Skeletal muscle tissue (tissue), 4 donors: ENCODE data around the gene FRG1. TPM values are rescaled to one million over a fixed set of nuclear protein-coding genes. Genes with fewer than 3 reads are reported as not detected.
"Not testable (repeated sequence)": the region's sequence is repeated elsewhere in the genome, so short reads cannot be mapped to it uniquely, and the experiment has no call there.

ENCODE experiments used
- H3K27ac ChIP-seq: one replicate; pipeline ENCODE4 v1.7.0; 2013; ENCODE audit warnings: mild to moderate bottlenecking, low read depth, low read length, inconsistent platforms
- H3K27me3 ChIP-seq, 3 donors: one replicate each; pipeline ENCODE4 v1.7.0; 2013; ENCODE audit warnings: low read length in 3 of 3; ENCODE audit not compliant: control insufficient read depth in 3 of 3, insufficient read depth in 3 of 3
- H3K36me3 ChIP-seq, 3 donors: one replicate each; pipeline ENCODE4 v1.7.0; 2013; ENCODE audit warnings: low read length in 3 of 3; ENCODE audit not compliant: control insufficient read depth in 3 of 3, insufficient read depth in 3 of 3
- H3K4me1 ChIP-seq, 3 donors: one replicate each; pipeline ENCODE4 v1.7.0; 2013; ENCODE audit warnings: low read length in 3 of 3, mild to moderate bottlenecking in 3 of 3; ENCODE audit not compliant: control insufficient read depth in 3 of 3, insufficient read depth in 3 of 3
- H3K4me3 ChIP-seq, 3 donors: one replicate each; pipeline ENCODE4 v1.7.0; 2013; ENCODE audit warnings: low read length in 3 of 3
- H3K9ac ChIP-seq, 3 donors: one replicate each; pipeline ENCODE4 v1.7.0; 2013; ENCODE audit warnings: low read length in 3 of 3, mild to moderate bottlenecking in 3 of 3, moderate library complexity in 2 of 3, low read depth in 1 of 3
- H3K9me3 ChIP-seq, 3 donors: one replicate each; pipeline ENCODE4 v1.7.0; 2013; ENCODE audit warnings: low read length in 3 of 3; ENCODE audit not compliant: control insufficient read depth in 3 of 3
- total RNA-seq: library from RNA; depleted of rRNA; stranded (reverse); fragments of >200 nt; gene quantifications from one replicate; pipeline ENCODE4 v1.2.3, GENCODE V29; 2014
- donor health status: Osteomylitis.

The FRG1 gene
- total RNA-seq, 1 donor from 2014 or later: 13.6 TPM

DNA sequence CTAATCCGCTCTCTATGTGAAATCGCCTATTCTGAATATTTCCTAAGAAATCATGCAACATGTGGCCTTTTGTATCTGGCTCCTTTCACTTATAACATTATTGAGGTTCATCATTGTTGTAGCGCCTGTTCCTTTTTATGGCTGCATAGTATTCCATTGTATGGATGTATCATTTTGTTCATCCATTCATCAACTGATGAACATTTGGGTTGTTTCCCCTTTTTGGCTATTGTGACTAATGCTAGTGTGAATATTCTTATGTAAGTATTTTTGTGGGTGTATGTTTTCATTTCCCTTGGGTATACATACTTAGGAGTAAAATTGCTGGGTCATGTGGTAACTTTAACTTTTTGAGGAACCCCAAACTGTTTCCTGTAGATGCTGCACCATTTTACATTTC is 1.7 kb downstream of the FRG1 start:
- H3K27ac ChIP-seq, H3K4me3 ChIP-seq, H3K9me3 ChIP-seq, H3K9ac ChIP-seq, H3K27me3 ChIP-seq, H3K36me3 ChIP-seq: not testable (repeated sequence)
- peaks cover 3 to 11% (median 4%) of the 10 kb centered on the region in 3 donors for H3K4me1 ChIP-seq

DNA sequence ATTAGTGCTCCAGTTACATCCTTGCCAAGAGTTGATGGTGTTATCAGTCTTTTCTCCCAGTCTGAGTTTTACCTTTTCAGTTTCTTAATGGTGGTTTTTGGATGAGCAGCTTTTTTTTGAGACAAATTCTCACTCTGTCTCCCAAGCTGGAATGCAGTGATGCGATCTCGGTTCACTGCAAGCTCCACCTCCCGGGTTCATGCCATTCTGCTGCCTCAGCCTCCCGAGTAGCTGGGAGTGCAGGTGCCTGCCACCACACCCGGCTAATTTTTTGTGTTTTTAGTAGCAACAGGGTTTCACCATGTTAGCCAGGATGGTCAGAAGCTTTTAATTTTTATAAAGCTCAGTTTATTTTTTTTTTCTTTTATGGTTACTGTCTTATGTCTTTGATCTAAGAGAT is 3.4 kb downstream of the FRG1 start:
- not testable (repeated sequence) for H3K27ac ChIP-seq, H3K4me3 ChIP-seq, H3K9ac ChIP-seq, H3K36me3 ChIP-seq, H3K9me3 ChIP-seq, H3K27me3 ChIP-seq
- H3K4me1 ChIP-seq: peaks cover 3 to 11% (median 4%) of the 10 kb centered on the region in 3 donors

DNA sequence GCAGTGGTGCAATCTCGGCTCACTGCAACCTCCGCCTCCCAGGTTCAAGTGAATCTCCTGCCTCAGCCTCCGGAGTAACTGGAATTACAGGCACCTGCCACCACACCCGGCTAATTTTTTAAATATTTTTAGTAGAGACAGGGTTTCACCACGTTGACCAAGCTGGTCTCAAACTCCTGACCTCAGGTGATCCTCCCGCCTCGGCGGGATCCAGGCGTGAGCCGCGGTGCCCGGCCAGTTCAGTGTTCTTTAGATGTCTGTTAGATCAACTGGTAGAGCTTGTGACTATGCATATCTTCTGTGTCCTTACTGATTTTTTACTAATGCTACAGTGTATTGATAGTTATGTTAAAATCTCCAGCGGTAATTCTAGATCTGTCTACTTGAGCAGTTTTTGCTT is 6.2 kb downstream of the FRG1 start:
- not testable (repeated sequence) for H3K36me3 ChIP-seq, H3K27ac ChIP-seq, H3K9ac ChIP-seq, H3K4me1 ChIP-seq, H3K4me3 ChIP-seq, H3K27me3 ChIP-seq, H3K9me3 ChIP-seq

DNA sequence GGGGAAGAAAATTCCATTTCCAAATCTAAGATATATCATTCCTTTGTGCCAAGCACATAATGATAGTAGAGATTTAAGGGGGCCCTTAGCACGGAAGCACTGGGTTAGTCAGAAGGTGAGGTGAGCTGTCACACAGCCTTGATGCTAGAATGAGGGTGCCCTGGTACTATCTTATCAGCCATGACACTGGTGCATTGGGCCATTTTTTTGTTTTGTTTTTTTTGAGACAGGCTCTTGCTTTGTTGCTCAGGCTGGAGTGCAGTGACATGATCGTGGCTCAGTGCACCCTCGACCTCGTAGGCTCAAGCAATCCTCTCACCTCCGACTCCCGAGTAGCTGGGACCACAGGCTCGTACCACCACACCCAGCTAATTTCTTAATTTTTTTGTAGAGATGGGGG is 7.8 kb downstream of the FRG1 start:
- not testable (repeated sequence) for H3K4me3 ChIP-seq, H3K9me3 ChIP-seq, H3K36me3 ChIP-seq, H3K4me1 ChIP-seq, H3K9ac ChIP-seq, H3K27me3 ChIP-seq, H3K27ac ChIP-seq

DNA sequence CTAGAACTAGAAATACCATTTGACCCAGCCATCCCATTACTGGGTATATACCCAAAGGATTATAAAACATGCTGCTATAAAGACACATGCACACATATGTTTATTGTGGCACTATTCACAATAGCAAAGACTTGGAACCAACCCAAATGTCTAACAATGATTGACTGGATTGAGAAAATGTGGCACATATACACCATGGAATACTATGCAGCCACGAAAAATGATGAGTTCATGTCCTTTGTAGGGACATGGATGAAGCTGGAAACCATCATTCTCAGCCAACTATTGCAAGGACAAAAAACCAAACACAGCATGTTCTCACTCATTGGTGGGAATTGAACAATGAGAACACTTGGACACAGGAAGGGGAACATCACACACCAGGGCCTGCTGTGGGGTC is 28.6 kb downstream of the FRG1 start:
- H3K4me1 ChIP-seq, H3K27ac ChIP-seq, H3K36me3 ChIP-seq, H3K4me3 ChIP-seq, H3K9ac ChIP-seq, H3K27me3 ChIP-seq, H3K9me3 ChIP-seq: not testable (repeated sequence)

DNA sequence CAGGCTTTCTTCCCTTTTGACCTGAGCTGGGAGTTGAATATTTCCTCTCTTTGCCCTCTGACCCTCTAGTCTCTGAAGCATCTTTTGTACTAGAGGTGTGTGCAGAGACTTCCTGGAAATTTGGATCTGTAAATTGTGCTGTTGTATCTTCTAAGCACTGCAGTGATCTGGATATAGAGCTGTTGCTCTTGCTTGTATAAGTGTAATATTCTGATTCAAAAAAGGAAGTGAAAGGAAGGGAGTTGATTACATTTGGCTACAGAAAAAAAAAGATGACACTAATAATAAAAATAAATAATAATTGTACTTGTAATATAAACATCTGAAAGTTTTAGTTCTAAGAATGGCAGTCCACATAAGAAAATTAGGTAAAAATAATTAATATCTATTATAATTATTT is 33.0 kb downstream of the FRG1 start:
- Histone ChIP-seq H3K9ac (no peak overlapping the region), H3K4me1 (no peaks in the 10 kb centered on the region), H3K27ac (no peak overlapping the region), H3K27me3 (no peaks in the 10 kb centered on the region), H3K4me3 (no peak overlapping the region), H3K36me3 (no peaks in the 10 kb centered on the region), H3K9me3 (no peaks in the 10 kb centered on the region)

DNA sequence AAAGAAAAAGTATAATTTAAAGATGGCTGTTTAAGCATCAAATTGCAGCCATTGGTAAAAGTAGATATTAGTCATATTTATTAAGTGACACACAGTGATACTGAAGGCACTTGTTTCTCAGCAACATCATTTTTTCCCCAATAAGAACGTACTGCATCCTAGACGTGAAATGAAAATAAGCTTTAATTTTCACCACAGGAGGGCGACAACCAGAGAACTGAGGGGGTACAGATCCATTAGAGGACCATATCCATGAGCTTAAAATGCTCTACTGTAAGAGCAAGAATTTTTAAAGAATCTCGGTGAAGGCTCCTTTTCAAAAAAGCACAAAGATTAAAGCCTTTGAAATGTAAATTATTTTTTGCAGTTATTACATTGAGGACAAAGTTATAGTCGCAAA is 33.4 kb downstream of the FRG1 start:
- H3K9ac ChIP-seq: no peak overlapping the region
- no peaks in the 10 kb centered on the region for H3K9me3 ChIP-seq
- H3K27me3 ChIP-seq: no peaks in the 10 kb centered on the region
- no peak overlapping the region for H3K27ac ChIP-seq
- no peak overlapping the region for H3K4me3 ChIP-seq
- no peaks in the 10 kb centered on the region for H3K36me3 ChIP-seq
- no peaks in the 10 kb centered on the region for H3K4me1 ChIP-seq

DNA sequence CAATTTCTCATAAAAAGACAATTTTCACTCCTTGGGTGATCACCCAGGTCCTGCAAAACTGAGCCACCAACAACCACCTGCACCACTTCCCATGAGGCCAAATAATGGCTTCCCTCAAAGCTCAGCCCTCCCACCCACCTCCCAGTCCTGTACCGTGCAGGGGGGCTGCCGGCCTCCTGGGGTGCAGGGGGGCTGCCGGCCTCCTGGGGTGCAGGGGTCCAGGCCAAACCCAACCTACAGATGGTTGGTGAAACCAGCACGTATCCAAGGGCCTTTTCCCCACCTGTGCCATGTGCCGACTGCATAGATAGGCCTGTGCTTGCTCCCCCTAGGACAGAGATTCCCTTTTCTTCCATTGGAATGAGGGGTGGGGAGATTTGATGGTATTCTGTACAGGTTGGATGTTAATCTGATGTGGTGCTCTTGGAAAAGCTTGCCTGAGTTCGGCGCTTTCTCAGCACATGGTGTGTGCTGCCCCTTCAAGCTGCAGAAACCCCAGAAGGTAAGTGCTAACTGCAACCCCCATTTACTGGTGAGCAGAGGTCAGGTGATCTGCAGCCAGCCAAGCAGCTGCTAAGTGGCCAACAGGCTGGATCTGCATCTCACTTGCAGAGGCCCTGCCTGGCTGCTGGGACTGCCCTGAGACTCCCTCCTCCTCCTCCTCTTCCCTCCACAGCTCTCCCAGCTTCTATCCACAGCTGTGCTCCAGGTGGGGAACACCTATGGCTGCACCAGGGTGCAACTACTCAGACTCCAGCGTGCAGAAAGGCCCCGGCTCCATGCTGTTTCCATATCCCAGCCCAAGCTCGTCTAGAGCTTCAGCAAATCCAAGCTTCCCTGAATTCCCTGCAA is 38.8 kb downstream of the FRG1 start:
- no peak overlapping the region for H3K27ac ChIP-seq
- no peak overlapping the region for H3K4me3 ChIP-seq
- no peaks in the 10 kb centered on the region for H3K4me1 ChIP-seq
- no peak overlapping the region for H3K9ac ChIP-seq
- peaks cover 0 to 2% (median 0%) of the 10 kb centered on the region in 3 donors for H3K27me3 ChIP-seq
- H3K9me3 ChIP-seq: no peaks in the 10 kb centered on the region
- H3K36me3 ChIP-seq: no peaks in the 10 kb centered on the region

DNA sequence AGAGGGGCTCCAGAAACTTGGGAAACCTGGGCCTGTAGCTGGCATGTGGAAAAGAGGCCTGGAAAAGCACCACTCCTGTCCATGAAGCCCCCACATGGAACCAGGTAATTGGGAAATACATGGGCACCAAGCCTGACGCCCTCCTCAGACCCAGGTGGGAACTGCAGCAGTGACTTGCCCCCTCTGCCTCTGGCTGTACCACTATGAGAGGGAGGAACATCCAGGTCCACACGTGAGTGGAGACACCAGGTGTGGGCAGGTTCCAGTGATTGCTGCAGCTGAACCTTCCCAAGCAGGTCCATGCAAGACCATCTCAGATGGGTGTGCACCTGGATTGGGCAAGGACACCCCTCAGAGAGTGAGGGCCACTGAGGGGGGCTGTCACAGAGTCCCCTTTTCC is 39.6 kb downstream of the FRG1 start:
- not testable (repeated sequence) for H3K27me3 ChIP-seq, H3K4me3 ChIP-seq, H3K4me1 ChIP-seq, H3K9me3 ChIP-seq, H3K9ac ChIP-seq, H3K27ac ChIP-seq, H3K36me3 ChIP-seq

DNA sequence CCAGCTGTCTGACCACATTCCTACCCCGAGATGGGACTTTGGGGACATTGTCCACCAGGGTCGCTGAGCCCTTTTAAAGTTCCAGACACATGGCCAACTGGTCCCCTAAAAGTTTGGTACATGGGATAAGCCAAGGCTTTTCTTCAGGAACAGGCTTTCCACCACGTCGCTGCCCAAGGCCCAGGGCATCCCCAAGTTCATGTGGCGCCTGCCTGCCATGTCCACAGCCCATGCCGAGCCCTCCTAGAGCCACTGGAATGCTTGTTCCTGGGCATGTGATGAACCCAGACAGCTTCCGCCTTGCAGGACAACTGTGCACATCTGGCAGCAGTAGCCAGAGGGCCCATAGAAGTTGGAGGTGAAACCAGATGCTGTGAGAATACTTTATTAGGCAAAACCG is 41.3 kb downstream of the FRG1 start:
- Histone ChIP-seq H3K9me3 (no peaks in the 10 kb centered on the region), H3K36me3 (no peaks in the 10 kb centered on the region), H3K4me1 (no peaks in the 10 kb centered on the region), H3K4me3 (no peak overlapping the region), H3K27ac (no peak overlapping the region), H3K9ac (no peak overlapping the region), H3K27me3 (peaks cover 0 to 2% (median 0%) of the 10 kb centered on the region in 3 donors)
